ENCODE data around the gene ISM1.

DNA sequence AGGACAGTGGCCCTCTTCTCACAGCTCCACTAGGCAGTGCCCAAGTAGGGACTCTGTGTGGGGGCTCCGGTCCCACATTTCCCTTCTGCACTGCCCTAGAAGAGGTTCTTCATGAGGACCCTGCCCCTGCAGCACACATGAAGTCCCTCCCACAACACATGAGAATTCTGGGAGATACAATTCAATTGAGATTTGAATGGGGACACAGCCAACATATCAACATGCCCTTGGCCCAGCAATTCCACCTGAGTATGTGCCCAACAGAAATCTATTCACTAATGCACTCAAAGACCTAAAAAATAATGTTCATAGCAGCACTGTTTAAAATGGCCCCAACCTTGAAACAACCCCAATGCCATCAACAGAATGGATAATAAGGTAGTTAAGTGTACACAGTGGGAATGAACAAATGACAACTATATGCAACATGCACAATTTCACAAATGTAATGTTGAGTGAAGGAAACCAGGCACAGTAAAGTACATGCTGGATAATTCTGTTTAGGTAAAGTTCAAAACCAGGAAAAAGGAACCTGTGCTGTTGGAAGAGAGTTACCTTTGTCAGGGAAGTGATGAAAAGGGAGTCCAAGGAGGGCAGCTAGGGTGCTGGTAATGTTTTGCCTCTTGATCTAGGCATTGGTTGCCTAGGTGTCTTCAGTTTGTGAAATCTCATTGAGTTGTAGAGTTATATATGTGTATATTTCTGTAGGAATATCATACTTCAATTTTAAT, 16.1 kb downstream of the ISM1 start:
- TF ChIP-seq, protein P1, sequence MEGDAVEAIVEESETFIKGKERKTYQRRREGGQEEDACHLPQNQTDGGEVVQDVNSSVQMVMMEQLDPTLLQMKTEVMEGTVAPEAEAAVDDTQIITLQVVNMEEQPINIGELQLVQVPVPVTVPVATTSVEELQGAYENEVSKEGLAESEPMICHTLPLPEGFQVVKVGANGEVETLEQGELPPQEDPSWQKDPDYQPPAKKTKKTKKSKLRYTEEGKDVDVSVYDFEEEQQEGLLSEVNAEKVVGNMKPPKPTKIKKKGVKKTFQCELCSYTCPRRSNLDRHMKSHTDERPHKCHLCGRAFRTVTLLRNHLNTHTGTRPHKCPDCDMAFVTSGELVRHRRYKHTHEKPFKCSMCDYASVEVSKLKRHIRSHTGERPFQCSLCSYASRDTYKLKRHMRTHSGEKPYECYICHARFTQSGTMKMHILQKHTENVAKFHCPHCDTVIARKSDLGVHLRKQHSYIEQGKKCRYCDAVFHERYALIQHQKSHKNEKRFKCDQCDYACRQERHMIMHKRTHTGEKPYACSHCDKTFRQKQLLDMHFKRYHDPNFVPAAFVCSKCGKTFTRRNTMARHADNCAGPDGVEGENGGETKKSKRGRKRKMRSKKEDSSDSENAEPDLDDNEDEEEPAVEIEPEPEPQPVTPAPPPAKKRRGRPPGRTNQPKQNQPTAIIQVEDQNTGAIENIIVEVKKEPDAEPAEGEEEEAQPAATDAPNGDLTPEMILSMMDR (IDR thresholded peaks at IDR 0.05) = no peak
- no peak for TF ChIP-seq POLR2A (IDR thresholded peaks at IDR 0.05)
